HepG2 (cell line): ENCODE data around the gene HOXD3. TPM values are rescaled to one million over a fixed set of nuclear protein-coding genes. Genes with fewer than 3 reads are reported as not detected.

Experiments used
- CERS6 ChIP-seq: sonication (generic); formaldehyde crosslinking; IDR thresholded peaks from 2 replicates; pipeline ENCODE4 v1.5.0; 2020; ENCODE audit warnings: missing genetic modification reagents
- FOSL1 ChIP-seq: sonication (generic); formaldehyde crosslinking; IDR thresholded peaks from 2 replicates; pipeline ENCODE4 v1.9.0; 2021; ENCODE audit warnings: missing genetic modification reagents, borderline replicate concordance
- GPN1 ChIP-seq: sonication (generic); formaldehyde crosslinking; IDR thresholded peaks from 2 replicates; pipeline ENCODE4 v1.5.1; 2020; ENCODE audit warnings: missing genetic modification reagents, borderline replicate concordance
- HMG20A ChIP-seq: IDR thresholded peaks from 2 replicates; pipeline ENCODE4 v1.6.1; 2016; ENCODE audit warnings: borderline replicate concordance
- KLF6 ChIP-seq: IDR thresholded peaks from 2 replicates; pipeline ENCODE4 v1.8.0; 2016; ENCODE audit warnings: missing biosample characterization, missing genetic modification reagents
- PLSCR1 ChIP-seq: sonication (generic); formaldehyde crosslinking; IDR thresholded peaks from 2 replicates; pipeline ENCODE4 v1.5.0; 2020; ENCODE audit warnings: missing genetic modification reagents, mild to moderate bottlenecking, borderline replicate concordance
- SMAD1 ChIP-seq: sonication (generic); formaldehyde crosslinking; IDR thresholded peaks from 2 replicates; pipeline ENCODE4 v1.4.0; 2020; ENCODE audit warnings: missing genetic modification reagents, low read depth, mild to moderate bottlenecking, borderline replicate concordance
- TFDP2 ChIP-seq: sonication (generic); formaldehyde crosslinking; IDR thresholded peaks from 2 replicates; pipeline ENCODE4 v1.4.0; 2020; ENCODE audit warnings: missing genetic modification reagents
- TRIM24 ChIP-seq: sonication (generic); formaldehyde crosslinking; IDR thresholded peaks from 2 replicates; pipeline ENCODE4 v1.8.0; 2022; ENCODE audit warnings: mild to moderate bottlenecking, missing genetic modification reagents
- ZKSCAN8 ChIP-seq: IDR thresholded peaks from 2 replicates; pipeline ENCODE4 v1.6.1; 2016; ENCODE audit warnings: borderline replicate concordance, missing genetic modification reagents, missing compliant biosample characterization
- ZNF766 ChIP-seq: sonication (generic); formaldehyde crosslinking; IDR thresholded peaks from 2 replicates; pipeline ENCODE4 v1.5.0; 2020; ENCODE audit warnings: missing genetic modification reagents, borderline replicate concordance
- ZNF772 ChIP-seq: sonication (generic); formaldehyde crosslinking; IDR thresholded peaks from 2 replicates; pipeline ENCODE4 v1.5.0; 2020; ENCODE audit warnings: mild to moderate bottlenecking, missing genetic modification reagents
- polyA plus RNA-seq, 8 experiments: library from polyadenylated mRNA; depleted of rRNA in 3 of 8; stranded (reverse) in 7 of 8; unstranded in 1 of 8; fragments of >200 nt; fragmentation: Illumina TruSeq in 4 of 8; extraction: Trizol in 4 of 8; gene quantifications; 2 replicates each; pipeline versions ENCODE4 v1.2.1 to v1.2.3, GENCODE V29; 2011 to 2016; ENCODE audit warnings: low read depth in 4 of 8, missing spikeins in 1 of 8, mixed read lengths in 1 of 8; ENCODE audit not compliant: insufficient read depth in 1 of 8
- total RNA-seq, 5 experiments: library from RNA; depleted of rRNA; stranded (reverse); fragments of >200 nt; fragmentation: Illumina TruSeq; extraction: Trizol; gene quantifications; 2 replicates each; pipeline ENCODE4 v1.2.3, GENCODE V29; 2016; ENCODE audit warnings: low read depth in 1 of 5
- TF ChIP-seq, protein P1 (sequence below): sonication (generic); formaldehyde crosslinking; IDR thresholded peaks from 2 replicates; pipeline ENCODE4 v1.4.0; 2020; ENCODE audit warnings: mild to moderate bottlenecking, low read depth, missing genetic modification reagents
- TF ChIP-seq, protein P2 (sequence below): sonication (generic); formaldehyde crosslinking; IDR thresholded peaks from 2 replicates; pipeline ENCODE4 v1.4.0; 2020; ENCODE audit warnings: mild to moderate bottlenecking, missing genetic modification reagents, borderline replicate concordance
- TF ChIP-seq, protein P3 (sequence below): fragments of 450-650 bp; IDR thresholded peaks from 2 replicates; pipeline ENCODE4 v1.6.1; 2017; ENCODE audit warnings: mild to moderate bottlenecking

Gene HOXD3
- total and polyA plus RNA-seq, 2 of the 13 experiments (the other 11 are each of a cell fraction or from before 2014, with no cell fraction given) = 0.05 to 0.09 TPM

- TF ChIP-seq SMAD1 (CRISPR knock-in tag) (no peak), PLSCR1 (CRISPR knock-in tag) (no peak), GPN1 (CRISPR knock-in tag) (no peak), ZNF772 (no peak), TFDP2 (CRISPR knock-in tag) (peak; percentile 24; the same call in 1 of the 2 replicates), ZKSCAN8 (no peak), TRIM24 (CRISPR knock-in tag) (no peak), KLF6 (CRISPR knock-in tag) (no peak), ZNF766 (CRISPR knock-in tag) (no peak), HMG20A (CRISPR knock-in tag) (no peak), CERS6 (no peak), FOSL1 (CRISPR knock-in tag) (no peak)
- TF ChIP-seq, protein P1, sequence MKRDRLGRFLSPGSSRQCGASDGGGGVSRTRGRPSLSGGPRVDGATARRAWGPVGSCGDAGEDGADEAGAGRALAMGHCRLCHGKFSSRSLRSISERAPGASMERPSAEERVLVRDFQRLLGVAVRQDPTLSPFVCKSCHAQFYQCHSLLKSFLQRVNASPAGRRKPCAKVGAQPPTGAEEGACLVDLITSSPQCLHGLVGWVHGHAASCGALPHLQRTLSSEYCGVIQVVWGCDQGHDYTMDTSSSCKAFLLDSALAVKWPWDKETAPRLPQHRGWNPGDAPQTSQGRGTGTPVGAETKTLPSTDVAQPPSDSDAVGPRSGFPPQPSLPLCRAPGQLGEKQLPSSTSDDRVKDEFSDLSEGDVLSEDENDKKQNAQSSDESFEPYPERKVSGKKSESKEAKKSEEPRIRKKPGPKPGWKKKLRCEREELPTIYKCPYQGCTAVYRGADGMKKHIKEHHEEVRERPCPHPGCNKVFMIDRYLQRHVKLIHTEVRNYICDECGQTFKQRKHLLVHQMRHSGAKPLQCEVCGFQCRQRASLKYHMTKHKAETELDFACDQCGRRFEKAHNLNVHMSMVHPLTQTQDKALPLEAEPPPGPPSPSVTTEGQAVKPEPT = no peak
- TF ChIP-seq, protein P2, sequence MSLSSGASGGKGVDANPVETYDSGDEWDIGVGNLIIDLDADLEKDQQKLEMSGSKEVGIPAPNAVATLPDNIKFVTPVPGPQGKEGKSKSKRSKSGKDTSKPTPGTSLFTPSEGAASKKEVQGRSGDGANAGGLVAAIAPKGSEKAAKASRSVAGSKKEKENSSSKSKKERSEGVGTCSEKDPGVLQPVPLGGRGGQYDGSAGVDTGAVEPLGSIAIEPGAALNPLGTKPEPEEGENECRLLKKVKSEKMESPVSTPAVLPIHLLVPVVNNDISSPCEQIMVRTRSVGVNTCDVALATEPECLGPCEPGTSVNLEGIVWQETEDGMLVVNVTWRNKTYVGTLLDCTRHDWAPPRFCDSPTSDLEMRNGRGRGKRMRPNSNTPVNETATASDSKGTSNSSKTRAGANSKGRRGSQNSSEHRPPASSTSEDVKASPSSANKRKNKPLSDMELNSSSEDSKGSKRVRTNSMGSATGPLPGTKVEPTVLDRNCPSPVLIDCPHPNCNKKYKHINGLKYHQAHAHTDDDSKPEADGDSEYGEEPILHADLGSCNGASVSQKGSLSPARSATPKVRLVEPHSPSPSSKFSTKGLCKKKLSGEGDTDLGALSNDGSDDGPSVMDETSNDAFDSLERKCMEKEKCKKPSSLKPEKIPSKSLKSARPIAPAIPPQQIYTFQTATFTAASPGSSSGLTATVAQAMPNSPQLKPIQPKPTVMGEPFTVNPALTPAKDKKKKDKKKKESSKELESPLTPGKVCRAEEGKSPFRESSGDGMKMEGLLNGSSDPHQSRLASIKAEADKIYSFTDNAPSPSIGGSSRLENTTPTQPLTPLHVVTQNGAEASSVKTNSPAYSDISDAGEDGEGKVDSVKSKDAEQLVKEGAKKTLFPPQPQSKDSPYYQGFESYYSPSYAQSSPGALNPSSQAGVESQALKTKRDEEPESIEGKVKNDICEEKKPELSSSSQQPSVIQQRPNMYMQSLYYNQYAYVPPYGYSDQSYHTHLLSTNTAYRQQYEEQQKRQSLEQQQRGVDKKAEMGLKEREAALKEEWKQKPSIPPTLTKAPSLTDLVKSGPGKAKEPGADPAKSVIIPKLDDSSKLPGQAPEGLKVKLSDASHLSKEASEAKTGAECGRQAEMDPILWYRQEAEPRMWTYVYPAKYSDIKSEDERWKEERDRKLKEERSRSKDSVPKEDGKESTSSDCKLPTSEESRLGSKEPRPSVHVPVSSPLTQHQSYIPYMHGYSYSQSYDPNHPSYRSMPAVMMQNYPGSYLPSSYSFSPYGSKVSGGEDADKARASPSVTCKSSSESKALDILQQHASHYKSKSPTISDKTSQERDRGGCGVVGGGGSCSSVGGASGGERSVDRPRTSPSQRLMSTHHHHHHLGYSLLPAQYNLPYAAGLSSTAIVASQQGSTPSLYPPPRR = no peak
- TF ChIP-seq, protein P3, sequence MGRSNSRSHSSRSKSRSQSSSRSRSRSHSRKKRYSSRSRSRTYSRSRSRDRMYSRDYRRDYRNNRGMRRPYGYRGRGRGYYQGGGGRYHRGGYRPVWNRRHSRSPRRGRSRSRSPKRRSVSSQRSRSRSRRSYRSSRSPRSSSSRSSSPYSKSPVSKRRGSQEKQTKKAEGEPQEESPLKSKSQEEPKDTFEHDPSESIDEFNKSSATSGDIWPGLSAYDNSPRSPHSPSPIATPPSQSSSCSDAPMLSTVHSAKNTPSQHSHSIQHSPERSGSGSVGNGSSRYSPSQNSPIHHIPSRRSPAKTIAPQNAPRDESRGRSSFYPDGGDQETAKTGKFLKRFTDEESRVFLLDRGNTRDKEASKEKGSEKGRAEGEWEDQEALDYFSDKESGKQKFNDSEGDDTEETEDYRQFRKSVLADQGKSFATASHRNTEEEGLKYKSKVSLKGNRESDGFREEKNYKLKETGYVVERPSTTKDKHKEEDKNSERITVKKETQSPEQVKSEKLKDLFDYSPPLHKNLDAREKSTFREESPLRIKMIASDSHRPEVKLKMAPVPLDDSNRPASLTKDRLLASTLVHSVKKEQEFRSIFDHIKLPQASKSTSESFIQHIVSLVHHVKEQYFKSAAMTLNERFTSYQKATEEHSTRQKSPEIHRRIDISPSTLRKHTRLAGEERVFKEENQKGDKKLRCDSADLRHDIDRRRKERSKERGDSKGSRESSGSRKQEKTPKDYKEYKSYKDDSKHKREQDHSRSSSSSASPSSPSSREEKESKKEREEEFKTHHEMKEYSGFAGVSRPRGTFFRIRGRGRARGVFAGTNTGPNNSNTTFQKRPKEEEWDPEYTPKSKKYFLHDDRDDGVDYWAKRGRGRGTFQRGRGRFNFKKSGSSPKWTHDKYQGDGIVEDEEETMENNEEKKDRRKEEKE = no peak
Observed at GRCh38 chr2:176174824-176175708, 18.0 kb downstream of the HOXD3 start (continued).
